H1 (cell line): ENCODE measurements around the gene ATXN7L3B. TPM values are rescaled to one million over a fixed set of nuclear protein-coding genes. Genes with fewer than 3 reads are reported as not detected.

Source experiments
- CTCF ChIA-PET: fragments of 300-600 bp; sonication (Branson Sonifier 250); formaldehyde crosslinking; loops from one replicate; lab custom pipeline; 2021; ENCODE audit not compliant: partially characterized antibody; lab: Charles Lee
- POLR2A ChIA-PET: fragments of 300-600 bp; sonication (Branson Sonifier 250); formaldehyde crosslinking; loops from one replicate; lab custom pipeline; 2021; ENCODE audit warnings: inconsistent platforms; ENCODE audit not compliant: partially characterized antibody; lab: Charles Lee
- DNase-seq, 2 experiments: peaks; one replicate each; pipeline versions ENCODE4 v3.0.0 to v3.0.0-alpha.2; 2010 to 2022; ENCODE audit warnings: low spot score in 2 of 2, low read depth in 1 of 2, mixed read lengths in 1 of 2
- FAIRE-seq: peaks from 2 replicates; lab custom pipeline; 2011; peaks lifted over from hg19 to GRCh38; lab: Jason Lieb, UNC
- H2AFZ ChIP-seq: 2 replicates; pipeline ENCODE4 v1.8.1; 2012; ENCODE audit warnings: low read length, inconsistent platforms
- H2AK5ac ChIP-seq: 2 replicates; pipeline ENCODE4 v1.6.1; 2013; ENCODE audit warnings: low read depth, low read length
- H2BK120ac ChIP-seq: replicated peaks from 2 replicates; pipeline ENCODE3; 2013; ENCODE audit warnings: low read depth, low read length, inconsistent platforms
- H2BK12ac ChIP-seq: 2 replicates; pipeline ENCODE4 v1.6.1; 2013; ENCODE audit warnings: low read depth, low read length
- H2BK15ac ChIP-seq: 2 replicates; pipeline ENCODE4 v1.6.1; 2013; ENCODE audit warnings: low read length
- H2BK20ac ChIP-seq: 2 replicates; pipeline ENCODE4 v1.6.1; 2013; ENCODE audit warnings: low read length
- H2BK5ac ChIP-seq: 2 replicates; pipeline ENCODE4 v1.6.1; 2013; ENCODE audit warnings: low read depth, low read length
- H3K14ac ChIP-seq: 2 replicates; pipeline ENCODE4 v1.6.1; 2013; ENCODE audit warnings: inconsistent platforms; ENCODE audit not compliant: insufficient read length
- H3K18ac ChIP-seq: 2 replicates; pipeline ENCODE4 v1.6.1; 2013; ENCODE audit warnings: low read length; ENCODE audit errors: extremely low read depth
- H3K23ac ChIP-seq: 2 replicates; pipeline ENCODE4 v1.6.1; 2013; ENCODE audit warnings: inconsistent platforms; ENCODE audit not compliant: insufficient read length
- H3K23me2 ChIP-seq: 2 replicates; pipeline ENCODE4 v1.6.1; 2013; ENCODE audit warnings: low read depth, low read length
- H3K27ac ChIP-seq: 2 replicates; pipeline ENCODE4 v1.6.1; 2011; ENCODE audit warnings: low read depth, low read length, inconsistent platforms
- H3K27me3 ChIP-seq, 4 experiments: replicated peaks in 1 of 4; 1 replicate in 1 of 4; 2 replicates in 3 of 4; pipeline versions ENCODE4 v1.6.1 to v1.8.1; 2011 to 2013; ENCODE audit warnings: low read length in 3 of 4, mild to moderate bottlenecking in 3 of 4, inconsistent platforms in 2 of 4, mixed read lengths in 2 of 4, moderate library complexity in 1 of 4; ENCODE audit not compliant: control insufficient read depth in 3 of 4, insufficient read depth in 3 of 4; ENCODE audit errors: extremely low read depth in 1 of 4
- H3K36me3 ChIP-seq, 4 experiments: 2 replicates each; pipeline versions ENCODE4 v1.6.1 to v1.8.1; 2011 to 2013; ENCODE audit warnings: mild to moderate bottlenecking in 4 of 4, low read length in 3 of 4, moderate library complexity in 2 of 4, control low read depth in 1 of 4, inconsistent platforms in 1 of 4; ENCODE audit not compliant: insufficient read depth in 4 of 4, control insufficient read depth in 2 of 4
- H3K4ac ChIP-seq: replicated peaks from 2 replicates; pipeline ENCODE3; 2013; ENCODE audit warnings: low read length, low read depth, mixed read lengths, inconsistent platforms; ENCODE audit not compliant: insufficient read length
- H3K4me1 ChIP-seq, 4 experiments: replicated peaks in 1 of 4; 1 replicate in 1 of 4; 2 replicates in 3 of 4; pipeline versions ENCODE4 v1.6.1 to v1.8.1; 2011 to 2013; ENCODE audit warnings: low read length in 3 of 4, inconsistent platforms in 2 of 4, mixed read lengths in 1 of 4; ENCODE audit not compliant: insufficient read depth in 4 of 4, control insufficient read depth in 3 of 4
- H3K4me2 ChIP-seq, 2 experiments: 2 replicates each; pipeline versions ENCODE4 v1.6.1 to v1.8.1; 2011 to 2013; ENCODE audit warnings: low read depth in 2 of 2, low read length in 2 of 2, control low read depth in 1 of 2, inconsistent platforms in 1 of 2, mild to moderate bottlenecking in 1 of 2; ENCODE audit not compliant: insufficient read depth in 1 of 2
- H3K4me3 ChIP-seq, 4 experiments: fragments of 200-600, 300-600 bp in 1 of 4; sonication (generic), shearing (Covaris generic), sonication (Bioruptor Twin) in 1 of 4; 2 replicates each; pipeline versions ENCODE4 v1.5.1 to v1.8.1; 2011 to 2016; ENCODE audit warnings: low read length in 4 of 4, low read depth in 3 of 4, control low read depth in 2 of 4, inconsistent platforms in 2 of 4, mild to moderate bottlenecking in 2 of 4, mixed read lengths in 1 of 4, moderate library complexity in 1 of 4; ENCODE audit not compliant: insufficient read depth in 2 of 4; ENCODE audit errors: extremely low read depth in 1 of 4
- H3K56ac ChIP-seq: replicated peaks from 2 replicates; pipeline ENCODE3; 2013; ENCODE audit warnings: low read depth, mild to moderate bottlenecking, mixed read lengths, low read length, inconsistent platforms; ENCODE audit not compliant: insufficient read length
- H3K79me1 ChIP-seq: 2 replicates; pipeline ENCODE4 v1.6.1; 2013; ENCODE audit warnings: low read depth, low read length, control low read depth
- H3K79me2 ChIP-seq, 2 experiments: 2 replicates each; pipeline versions ENCODE4 v1.6.1 to v1.8.1; 2012 to 2013; ENCODE audit warnings: low read length in 2 of 2, mild to moderate bottlenecking in 2 of 2, inconsistent platforms in 1 of 2; ENCODE audit not compliant: insufficient read depth in 2 of 2, control insufficient read depth in 1 of 2
- H3K9ac ChIP-seq, 4 experiments: replicated peaks in 1 of 4; 1 replicate in 1 of 4; 2 replicates in 3 of 4; pipeline versions ENCODE4 v1.6.1 to v1.8.1; 2011 to 2013; ENCODE audit warnings: low read depth in 3 of 4, low read length in 3 of 4, control low read depth in 2 of 4, mild to moderate bottlenecking in 2 of 4, moderate library complexity in 2 of 4, inconsistent platforms in 1 of 4; ENCODE audit errors: extremely low read depth in 1 of 4
- H3K9me3 ChIP-seq, 2 experiments: 2 replicates each; pipeline versions ENCODE4 v1.6.1 to v1.8.1; 2012 to 2013; ENCODE audit warnings: mild to moderate bottlenecking in 2 of 2, moderate library complexity in 2 of 2, control low read depth in 1 of 2, inconsistent platforms in 1 of 2, low read depth in 1 of 2, low read length in 1 of 2, mixed read lengths in 1 of 2; ENCODE audit not compliant: insufficient read depth in 2 of 2
- H4K20me1 ChIP-seq, 2 experiments: replicated peaks in 1 of 2; 2 replicates each; pipeline versions ENCODE3 to v1.8.1; 2011 to 2013; ENCODE audit warnings: inconsistent platforms in 2 of 2, low read length in 2 of 2, mild to moderate bottlenecking in 1 of 2; ENCODE audit not compliant: insufficient read depth in 2 of 2, control insufficient read depth in 1 of 2
- H4K5ac ChIP-seq: 2 replicates; pipeline ENCODE4 v1.6.1; 2013; ENCODE audit warnings: low read length, low read depth, mixed read lengths, inconsistent platforms; ENCODE audit not compliant: insufficient read length
- H4K8ac ChIP-seq: 2 replicates; pipeline ENCODE4 v1.8.0; 2013; ENCODE audit warnings: mild to moderate bottlenecking, moderate library complexity, low read length, inconsistent platforms; ENCODE audit not compliant: insufficient read depth; ENCODE audit errors: extremely low read depth
- H4K91ac ChIP-seq: replicated peaks from 2 replicates; pipeline ENCODE3; 2013; ENCODE audit warnings: low read length, mixed read lengths, inconsistent platforms; ENCODE audit not compliant: insufficient read length
- WGBS, 2 experiments: shearing (Covaris generic) in 1 of 2; methylation state at CpG; one replicate each; pipeline versions ENCODE4 v1.1.6 to v1.1.7; 2013 to 2015; ENCODE audit warnings: low lambda C conversion rate in 2 of 2, mixed read lengths in 2 of 2, inconsistent platforms in 1 of 2, low coverage in 1 of 2, missing lambda C conversion rate in 1 of 2; ENCODE audit not compliant: insufficient replicate concordance in 2 of 2, insufficient coverage in 1 of 2, insufficient read length in 1 of 2; ENCODE audit errors: extremely low coverage in 1 of 2, missing lambda C conversion rate in 1 of 2; 5-methylcytosine and 5-hydroxymethylcytosine counted together
- polyA plus RNA-seq, 7 experiments: library from polyadenylated mRNA; depleted of rRNA in 3 of 7; stranded (reverse) in 5 of 7; unstranded in 2 of 7; fragments of >200 nt in 5 of 7; fragments of 200-250 nt in 2 of 7; gene quantifications; 1 replicate in 5 of 7; 2 replicates in 1 of 7; 4 replicates in 1 of 7; pipeline versions ENCODE4 v1.2.1 to v1.2.3, GENCODE V29; 2011 to 2013; ENCODE audit warnings: missing spikeins in 2 of 7, mixed read lengths in 2 of 7
- total RNA-seq: library from RNA; stranded (reverse); fragmentation: NEBNext Ultra II Directional; extraction: Animal tissue kit (Norgen Biotek cat#: 25700); gene quantifications from 2 replicates; pipeline ENCODE4 v1.2.1, GENCODE V29; 2021

The ATXN7L3B gene
- total and polyA plus RNA-seq, 2 of the 8 experiments (the other 6 are each of a cell fraction or from before 2014, with no cell fraction given), result 23.7 to 39.9 TPM

GRCh38 chr12:74488134-74488533, 49.5 kb upstream of the ATXN7L3B start:
- H2BK15ac ChIP-seq, result no peak overlapping the region
- H3K14ac ChIP-seq, result no peak overlapping the region
- no peak overlapping the region for H3K27ac ChIP-seq
- H3K4me2 ChIP-seq, result no peak overlapping the region
- no peaks in the 10 kb centered on the region for H4K20me1 ChIP-seq
- H2AK5ac ChIP-seq, result no peak overlapping the region
- no peak overlapping the region for H2BK20ac ChIP-seq
- H4K5ac ChIP-seq, result no peak overlapping the region
- no peak overlapping the region for H2AFZ ChIP-seq
- CTCF ChIA-PET, result no interaction called here
- FAIRE-seq (no peak), DNase-seq (no peak)
- H3K23ac ChIP-seq, result no peak overlapping the region
- no peak overlapping the region for H4K8ac ChIP-seq
- H3K79me1 ChIP-seq, result no peaks in the 10 kb centered on the region
- H3K56ac ChIP-seq, result no peak overlapping the region
- H3K4me1 ChIP-seq, result peaks cover 0 to 5% (median 2%) of the 10 kb centered on the region in 4 experiments; a peak in 2 of 7 replicates
- no peaks in the 10 kb centered on the region for H3K36me3 ChIP-seq
- H3K79me2 ChIP-seq, result no peaks in the 10 kb centered on the region
- 32% methylated on average over 1 of the region's 1 CpG; no CpG with 5 or more reads in 1 of the 2 experiments for WGBS, 2 experiments
- H2BK120ac ChIP-seq, result no peak overlapping the region
- no peaks in the 10 kb centered on the region for H3K27me3 ChIP-seq
- H3K4ac ChIP-seq, result no peak overlapping the region
- H3K9me3 ChIP-seq, result no peaks in the 10 kb centered on the region
- no peak overlapping the region for H2BK12ac ChIP-seq
- H2BK5ac ChIP-seq, result no peak overlapping the region
- no peak overlapping the region for H3K18ac ChIP-seq
- H3K9ac ChIP-seq, result no peak overlapping the region
- POLR2A ChIA-PET, result no interaction called here
- H3K23me2 ChIP-seq, result no peaks in the 10 kb centered on the region
- no peak overlapping the region for H4K91ac ChIP-seq
- no peak overlapping the region for H3K4me3 ChIP-seq
